GM20431 (cell line): ENCODE results near the gene MYOM1.
"Not testable (repeated sequence)": the region's sequence is repeated elsewhere in the genome, so short reads cannot be mapped to it uniquely, and the experiment has no call there.

ENCODE experiments used
- in situ Hi-C: fragments of 300-500 bp; cut with MseI, MboI; formaldehyde crosslinking; loops from one replicate; pipeline ENCODE4 v1.15.0; 2020; ENCODE audit warnings: low sequenced_read_pairs; ENCODE audit not compliant: unreplicated experiment

Gene MYOM1

GRCh38 chr18:3224223-3224622 is 4.5 kb upstream of the MYOM1 start:
- in situ Hi-C loops, result no loop called here

DNA sequence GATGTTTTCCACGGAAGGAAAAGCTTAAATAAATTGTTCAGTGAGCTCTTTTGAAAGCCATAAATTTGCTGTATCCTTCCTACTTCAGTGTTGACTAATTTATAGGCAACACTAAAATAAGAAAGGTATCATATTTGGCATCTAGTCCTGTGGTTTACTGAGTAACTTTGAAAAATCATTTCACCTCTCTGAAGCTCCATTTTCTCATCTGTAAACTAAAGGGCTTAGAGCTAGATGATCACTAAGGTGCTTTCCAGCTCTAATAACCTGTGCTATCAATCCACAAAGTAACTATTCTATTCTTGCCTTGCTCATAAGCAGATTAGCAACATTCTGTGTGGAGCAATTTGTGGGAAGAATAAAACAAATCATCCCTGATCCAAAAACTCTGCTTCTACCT is 3.6 kb upstream of the MYOM1 start:
- in situ Hi-C loops, result no loop called here

GRCh38 chr18:3221496-3221895 is 1.7 kb upstream of the MYOM1 start:
- in situ Hi-C loops, result no loop called here

DNA sequence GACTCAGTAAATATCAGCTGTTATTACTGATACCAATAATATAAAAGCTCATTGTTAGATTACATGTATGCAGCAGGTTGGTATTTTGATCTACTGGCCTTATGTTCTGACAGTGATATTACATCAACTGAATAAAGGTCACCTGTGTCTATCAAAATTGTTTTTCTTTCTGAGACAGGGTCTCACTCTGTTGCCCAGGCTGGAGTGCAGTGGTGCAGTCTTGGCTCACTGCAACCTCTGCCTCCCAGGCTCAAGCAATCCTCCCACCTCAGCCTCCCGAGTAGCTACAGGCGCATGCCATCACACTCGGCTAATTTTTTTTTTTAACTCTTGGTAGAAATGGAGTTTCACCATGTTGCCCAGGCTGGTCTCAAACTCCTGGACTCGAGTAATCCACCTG is 1.1 kb upstream of the MYOM1 start:
- in situ Hi-C loops, result not testable (repeated sequence)

DNA sequence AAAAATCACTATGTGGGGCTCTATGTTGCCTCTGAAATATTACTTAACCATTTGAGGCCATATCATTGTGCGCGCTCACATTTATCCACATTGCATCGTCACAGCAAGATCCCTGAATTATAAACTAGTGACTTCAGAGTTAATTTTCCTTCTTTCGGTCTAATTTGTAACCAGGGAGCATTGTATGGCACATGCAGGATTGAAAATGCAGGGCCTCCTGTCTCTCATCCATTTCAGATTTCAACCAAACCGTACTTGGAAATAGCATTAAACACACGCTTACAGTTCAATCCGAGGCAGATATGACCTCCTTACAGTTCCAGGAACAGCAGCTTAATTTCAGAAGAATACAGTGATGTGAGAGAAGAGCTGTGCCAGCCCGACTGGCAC is 532 bp downstream of the MYOM1 start:
- in situ Hi-C loops, result no loop called here

- in situ Hi-C loops, result no loop called here
Observed at GRCh38 chr18:3218819-3219218, 949 bp downstream of the MYOM1 start.

- in situ Hi-C loops, result no loop called here
Observed at GRCh38 chr18:3217948-3218647, 1.7 kb downstream of the MYOM1 start.

DNA sequence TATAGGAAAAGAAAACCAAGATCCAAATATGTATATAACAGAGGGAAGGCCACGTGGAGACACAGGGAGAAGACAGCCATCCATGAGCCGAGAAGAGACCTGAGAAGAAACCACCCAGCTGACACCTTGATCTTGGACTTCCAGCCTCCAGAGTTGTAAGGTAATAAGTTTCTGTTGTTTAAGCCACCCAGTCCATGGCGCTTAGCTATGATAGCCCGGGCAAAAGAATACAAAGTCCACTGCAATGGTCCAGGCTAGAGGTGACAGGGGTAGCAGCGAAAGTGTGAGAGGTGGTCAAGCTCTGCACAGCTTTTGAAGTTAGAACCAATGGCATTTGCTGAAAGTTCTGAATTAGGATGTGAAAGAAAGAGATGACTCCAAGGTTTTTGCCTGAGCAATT is 2.8 kb downstream of the MYOM1 start:
- in situ Hi-C loops, result no loop called here

DNA sequence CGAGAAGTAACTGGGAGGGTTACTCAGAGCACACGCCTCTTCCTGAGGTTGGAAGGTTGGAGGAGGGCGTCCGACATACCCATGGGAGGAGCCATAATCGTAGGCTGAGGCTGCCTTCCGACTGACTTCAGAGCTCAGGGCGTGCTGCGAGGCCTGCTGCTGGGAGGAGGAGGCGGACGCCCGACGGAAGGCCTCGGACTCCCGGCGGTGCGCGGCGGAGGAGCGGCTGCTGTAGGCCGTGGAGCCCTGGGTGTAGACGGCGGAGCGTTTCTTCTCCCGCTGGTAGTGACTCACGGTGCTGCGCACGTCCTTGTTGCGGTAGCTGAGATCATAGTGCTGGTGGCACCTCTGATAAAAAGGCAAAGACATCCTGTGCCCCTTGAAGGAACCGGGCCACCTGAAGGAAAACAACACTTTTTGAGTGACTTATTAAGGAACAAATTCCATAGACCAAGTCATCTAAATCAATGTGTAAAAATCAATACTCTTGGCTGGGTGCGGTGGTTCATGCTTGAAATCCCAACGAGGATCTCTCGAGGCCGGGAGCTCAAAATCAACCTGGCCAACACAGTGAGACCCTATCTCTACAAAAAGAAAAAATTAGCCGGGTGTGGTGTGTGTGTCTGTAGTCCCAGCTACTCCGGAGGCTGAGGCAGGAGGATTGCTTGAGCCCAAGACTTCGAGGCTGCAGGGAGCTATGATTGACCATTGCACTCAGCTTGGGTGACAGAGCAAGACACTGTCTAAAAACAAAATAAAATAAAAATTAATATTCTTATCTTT is 4.7 kb downstream of the MYOM1 start:
- in situ Hi-C loops, result no loop called here

- in situ Hi-C loops, result no loop called here
Observed at GRCh38 chr18:3213300-3214059, 6.3 kb downstream of the MYOM1 start.

DNA sequence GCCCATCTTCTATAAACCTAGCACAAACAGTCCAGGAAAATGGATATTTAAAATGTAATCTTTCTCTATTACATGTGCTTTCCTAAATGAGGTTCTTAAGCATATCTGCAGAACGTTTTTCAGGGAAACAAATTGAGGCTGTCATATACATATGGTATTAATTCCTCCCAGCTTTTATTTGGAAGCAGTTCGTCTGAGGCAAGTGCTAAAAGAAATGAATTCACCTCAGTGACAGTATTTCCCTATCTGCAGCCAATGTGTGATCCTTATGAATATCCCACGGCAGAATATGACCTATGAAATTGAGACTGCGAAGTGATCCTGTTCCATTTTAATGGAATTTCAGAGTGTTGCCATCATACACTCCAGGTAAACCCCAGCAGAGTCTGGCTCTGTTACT is 7.1 kb downstream of the MYOM1 start:
- in situ Hi-C loops, result no loop called here

GRCh38 chr18:3211236-3211992 is 8.4 kb downstream of the MYOM1 start:
- in situ Hi-C loops, result no loop called here

DNA sequence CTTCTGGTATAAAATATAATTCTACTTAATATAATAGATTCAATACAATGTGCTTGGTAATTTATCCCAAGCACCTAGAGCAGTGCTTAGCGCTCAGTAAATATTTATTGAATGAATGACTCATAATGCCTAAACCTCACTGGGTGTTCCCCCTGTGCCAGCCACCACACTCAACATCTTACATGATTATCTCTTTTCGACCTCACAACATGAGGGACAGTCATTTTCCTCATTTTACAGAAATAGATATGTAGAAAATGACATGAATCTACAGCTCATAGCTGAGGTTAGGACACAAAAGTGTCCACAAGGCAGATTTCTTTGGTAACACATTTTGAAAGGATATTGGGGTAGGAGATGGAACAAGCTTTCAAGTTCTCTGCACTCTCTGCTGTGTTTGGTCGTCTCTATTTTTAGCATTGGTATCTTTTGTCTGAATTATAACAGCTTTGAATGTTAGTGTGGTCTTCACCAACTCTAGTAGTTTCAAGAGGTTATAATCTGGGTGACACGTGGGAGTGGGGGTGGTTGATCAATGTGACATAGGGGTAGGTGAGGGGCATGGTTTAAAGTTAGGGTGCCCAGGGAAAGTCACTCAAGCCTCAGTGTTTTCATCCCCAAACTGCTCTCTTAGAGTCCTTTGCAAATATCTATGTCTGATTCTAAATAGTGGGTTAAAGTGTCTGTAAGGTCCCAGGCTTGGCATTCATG is 9.8 kb downstream of the MYOM1 start:
- in situ Hi-C loops, result no loop called here

- in situ Hi-C loops, result no loop called here
Observed at GRCh38 chr18:3207565-3207964, 12.2 kb downstream of the MYOM1 start.

- in situ Hi-C loops, result no loop called here
Observed at GRCh38 chr18:3205239-3205638, 14.5 kb downstream of the MYOM1 start.

DNA sequence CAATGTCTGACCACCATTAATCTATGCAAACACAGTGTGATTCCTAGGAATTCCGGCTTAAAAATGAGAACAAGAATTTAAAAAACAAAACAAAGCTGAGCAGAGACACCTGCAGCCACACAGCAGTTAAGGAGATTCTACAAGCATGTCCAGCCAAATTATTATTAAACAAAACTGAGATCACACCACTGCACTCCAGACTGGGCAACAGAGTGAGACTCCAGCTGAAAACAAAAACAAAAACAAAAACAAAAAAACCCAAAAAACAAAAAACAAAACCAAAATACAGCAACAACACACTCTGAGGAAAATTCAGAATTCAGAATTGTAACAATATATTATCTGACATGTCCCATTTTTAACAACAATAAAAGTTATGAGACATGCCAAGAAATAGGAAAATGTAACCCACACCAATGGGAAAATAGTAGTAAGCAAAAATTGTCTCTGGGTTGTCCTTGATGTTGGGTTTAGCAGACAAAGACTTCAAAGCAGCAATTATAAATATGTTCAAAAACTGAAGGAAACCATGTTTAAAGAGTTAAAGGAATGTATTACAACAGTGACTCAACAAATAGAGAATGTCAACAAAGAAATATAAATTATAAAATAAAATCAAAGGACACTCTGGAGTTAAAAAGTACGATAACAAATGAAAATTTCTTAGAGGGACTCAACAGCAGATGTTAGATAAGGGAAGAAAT is 19.7 kb downstream of the MYOM1 start:
- in situ Hi-C loops, result no loop called here

- in situ Hi-C loops, result not testable (repeated sequence)
Observed at GRCh38 chr18:3198260-3198860, 21.4 kb downstream of the MYOM1 start.

DNA sequence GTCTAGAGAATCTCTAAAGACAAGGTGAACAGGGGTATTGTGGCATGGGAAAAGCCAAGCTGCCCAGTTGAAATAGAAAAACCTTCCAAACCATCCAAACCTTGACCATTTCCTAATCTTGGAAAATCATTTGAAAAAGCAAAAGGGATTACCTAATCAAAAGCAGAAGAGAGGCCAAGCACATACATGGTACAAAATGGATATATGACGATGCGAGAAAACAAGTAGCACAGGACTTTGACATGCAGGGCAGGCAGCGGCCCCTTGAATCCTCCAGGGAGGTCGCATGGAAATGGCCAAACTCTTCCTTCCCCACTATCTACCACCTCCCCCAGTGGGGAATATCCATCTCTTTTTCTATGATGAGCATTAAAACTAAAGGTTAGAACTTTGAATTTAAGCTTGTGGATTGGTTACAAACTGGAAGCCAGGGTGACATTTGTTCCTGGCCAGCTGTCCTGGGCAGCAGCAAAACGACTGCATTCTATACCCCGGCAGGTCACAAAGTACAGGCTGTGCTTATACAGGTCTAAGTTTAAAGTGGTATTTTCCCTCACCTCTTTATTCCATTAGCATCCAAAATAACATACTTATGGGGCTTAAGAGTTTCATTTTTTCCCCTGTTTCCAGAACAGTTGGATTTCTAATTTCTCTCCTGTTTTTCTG is 24.7 kb downstream of the MYOM1 start:
- in situ Hi-C loops, result no loop called here
